GM13976 (cell line): ENCODE measurements around the gene PLA2G4A.

Experiments used
- DNase-seq: peaks from one replicate; pipeline ENCODE4 v3.0.0; 2012; ENCODE audit warnings: low spot score
- in situ Hi-C: fragments of 300-500 bp; cut with MboI; formaldehyde crosslinking; loops from one replicate; pipeline ENCODE4 v1.12.0; 2022; ENCODE audit warnings: low sequenced_read_pairs, mixed read lengths, inconsistent platforms; ENCODE audit not compliant: unreplicated experiment
- TF ChIP-seq, protein P1 (sequence below): IDR thresholded peaks from 2 replicates; pipeline ENCODE4 v1.5.1; 2012; ENCODE audit warnings: borderline replicate concordance, mild to moderate bottlenecking; ENCODE audit not compliant: insufficient read depth; ENCODE audit errors: extremely low read depth, missing control alignments, control extremely low read depth

The PLA2G4A gene

DNA sequence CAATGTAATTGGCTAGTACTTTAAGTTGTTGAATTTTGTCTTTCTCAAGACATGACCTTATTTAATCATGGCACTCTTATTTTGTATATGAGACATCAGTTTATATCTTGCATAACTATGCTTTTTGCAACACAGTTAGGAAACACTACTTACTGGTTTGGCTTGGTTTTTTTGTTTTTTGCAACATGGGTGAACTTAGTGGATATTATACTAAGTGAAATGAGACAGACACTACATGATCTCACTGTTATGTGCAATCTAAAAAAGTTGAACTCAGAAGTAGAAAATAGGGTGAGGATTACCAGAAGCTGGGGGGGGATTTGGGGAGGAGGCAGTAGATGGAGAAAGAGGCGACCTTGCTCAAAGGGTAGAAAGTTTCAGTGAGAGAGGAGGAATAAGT is 132.1 kb downstream of the PLA2G4A start:
- in situ Hi-C loops: no loop called here
- TF ChIP-seq, protein P1, sequence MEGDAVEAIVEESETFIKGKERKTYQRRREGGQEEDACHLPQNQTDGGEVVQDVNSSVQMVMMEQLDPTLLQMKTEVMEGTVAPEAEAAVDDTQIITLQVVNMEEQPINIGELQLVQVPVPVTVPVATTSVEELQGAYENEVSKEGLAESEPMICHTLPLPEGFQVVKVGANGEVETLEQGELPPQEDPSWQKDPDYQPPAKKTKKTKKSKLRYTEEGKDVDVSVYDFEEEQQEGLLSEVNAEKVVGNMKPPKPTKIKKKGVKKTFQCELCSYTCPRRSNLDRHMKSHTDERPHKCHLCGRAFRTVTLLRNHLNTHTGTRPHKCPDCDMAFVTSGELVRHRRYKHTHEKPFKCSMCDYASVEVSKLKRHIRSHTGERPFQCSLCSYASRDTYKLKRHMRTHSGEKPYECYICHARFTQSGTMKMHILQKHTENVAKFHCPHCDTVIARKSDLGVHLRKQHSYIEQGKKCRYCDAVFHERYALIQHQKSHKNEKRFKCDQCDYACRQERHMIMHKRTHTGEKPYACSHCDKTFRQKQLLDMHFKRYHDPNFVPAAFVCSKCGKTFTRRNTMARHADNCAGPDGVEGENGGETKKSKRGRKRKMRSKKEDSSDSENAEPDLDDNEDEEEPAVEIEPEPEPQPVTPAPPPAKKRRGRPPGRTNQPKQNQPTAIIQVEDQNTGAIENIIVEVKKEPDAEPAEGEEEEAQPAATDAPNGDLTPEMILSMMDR: no peak
- DNase-seq: no peak

GRCh38 chr1:186965847-186966246 is 137.1 kb downstream of the PLA2G4A start:
- in situ Hi-C loops: no loop called here
- no peak for DNase-seq
- TF ChIP-seq, protein P1: no peak

DNA sequence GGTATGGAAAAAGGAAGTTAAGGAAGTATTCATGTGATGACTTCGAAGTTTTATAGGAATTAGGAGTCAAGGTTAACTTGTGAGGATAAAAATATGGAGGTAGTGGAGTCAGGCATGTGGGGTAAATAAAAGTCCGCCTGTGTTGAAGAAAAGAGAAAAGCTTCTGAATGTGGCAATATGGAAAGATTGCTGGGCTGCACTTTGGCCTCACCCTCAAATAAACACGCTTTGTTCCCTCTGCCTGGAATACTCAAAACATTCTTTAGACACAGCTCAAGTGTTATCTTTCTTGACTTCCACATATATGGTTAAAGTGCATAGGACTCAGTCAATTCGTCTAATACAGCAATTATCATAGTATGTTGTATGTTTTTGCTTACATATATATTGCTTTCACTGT is 137.7 kb downstream of the PLA2G4A start:
- in situ Hi-C loops: no loop called here
- DNase-seq: no peak
- TF ChIP-seq, protein P1: no peak

- DNase-seq: no peak
- TF ChIP-seq, protein P1: no peak
- in situ Hi-C loops: no loop called here
Measured at GRCh38 chr1:186967656-186968394, 139.1 kb downstream of the PLA2G4A start.

DNA sequence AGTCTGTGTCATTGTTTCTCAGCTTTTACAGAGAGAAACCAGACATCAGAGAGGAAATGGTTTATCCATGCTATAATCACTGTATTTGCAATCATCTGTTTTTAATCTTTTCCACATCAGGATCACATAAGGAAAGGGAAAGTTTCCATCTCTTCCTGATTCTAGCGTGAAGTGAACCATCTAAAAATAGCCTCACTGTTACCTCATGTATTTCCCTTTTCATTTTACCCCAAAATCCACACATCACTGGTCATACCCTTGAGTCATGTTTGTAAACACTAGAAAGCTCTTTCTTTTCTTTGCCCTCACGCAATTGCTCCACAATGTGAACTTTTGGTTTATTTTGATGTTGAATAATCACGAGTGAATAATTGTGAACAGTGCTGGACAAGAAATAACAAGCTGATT is 146.0 kb downstream of the PLA2G4A start:
- no peak for DNase-seq
- TF ChIP-seq, protein P1: no peak
- in situ Hi-C loops: no loop called here

- in situ Hi-C loops: no loop called here
- TF ChIP-seq, protein P1: no peak
- DNase-seq: no peak
Measured at GRCh38 chr1:186975220-186975619, 146.5 kb downstream of the PLA2G4A start.
